Gastrocnemius medialis (tissue), 4 donors: ENCODE data around the gene C2CD4C. TPM values are rescaled to one million over a fixed set of nuclear protein-coding genes. Genes with fewer than 3 reads are reported as not detected.

ENCODE experiments used
- ATAC-seq, 2 donors: fragments of 150-250 bp; one replicate each; pipeline ENCODE4 v1.9.1; 2016
- DNase-seq, 2 donors: peaks; one replicate each; pipeline ENCODE4 v3.0.0-alpha.2; 2019
- H3K27ac ChIP-seq, 4 donors: fragments of 200-600 bp; sonication (generic); 1 replicate in 1 of 4; 2 replicates in 3 of 4; pipeline ENCODE4 v1.5.1; 2016 to 2018; ENCODE audit warnings: mild to moderate bottlenecking in 2 of 4, moderate library complexity in 1 of 4
- H3K27me3 ChIP-seq, 3 donors: fragments of 200-600 bp; sonication (generic) in 2 of 3; 1 replicate in 1 of 3; 2 replicates in 2 of 3; pipeline versions ENCODE4 v1.5.1 to v1.6.0; 2016 to 2019; ENCODE audit warnings: mild to moderate bottlenecking in 1 of 3, moderate library complexity in 1 of 3
- H3K36me3 ChIP-seq, 2 donors: fragments of 200-600 bp; sonication (generic) in 1 of 2; one replicate each; pipeline ENCODE4 v1.5.1; 2017 to 2018
- H3K4me1 ChIP-seq, 2 donors: fragments of 200-600 bp; sonication (generic) in 1 of 2; one replicate each; pipeline ENCODE4 v1.5.1; 2016 to 2017; ENCODE audit warnings: mild to moderate bottlenecking in 2 of 2
- H3K4me3 ChIP-seq, 4 donors: fragments of 200-600 bp; sonication (generic) in 3 of 4; 1 replicate in 1 of 4; 2 replicates in 3 of 4; pipeline ENCODE4 v1.5.1; 2016 to 2019; ENCODE audit warnings: mild to moderate bottlenecking in 2 of 4
- H3K9me3 ChIP-seq, 3 donors: fragments of 200-600 bp; sonication (generic) in 2 of 3; 1 replicate in 1 of 3; 2 replicates in 2 of 3; pipeline ENCODE4 v1.5.1; 2016 to 2019
- POLR2A ChIP-seq, 2 donors: fragments of 450-650 bp; IDR thresholded peaks; one replicate each; pipeline ENCODE4 v1.6.1; 2017; ENCODE audit warnings: antibody characterized with exemption in 2 of 2, mild to moderate bottlenecking in 2 of 2, moderate library complexity in 2 of 2
- in situ Hi-C, 4 donors: fragments of 200-750 bp; cut with MboI; loops; one replicate each; pipeline versions ENCODE4 v1.15.0 to v1.8.0; 2017; ENCODE audit warnings: low sequenced_read_pairs in 4 of 4
- intact Hi-C: fragments of 100-400 bp; cut with DNase I; formaldehyde crosslinking; loops from one replicate; pipeline ENCODE4 v1.15.1; 2023; ENCODE audit warnings: low total_unique reads
- total RNA-seq, 4 donors: library from RNA; depleted of rRNA; stranded (reverse); fragments of >200 nt; gene quantifications; one replicate each; pipeline versions ENCODE4 v1.1.0 to v1.2.3, GENCODE V29; 2016
- TF ChIP-seq, protein P1 (sequence below), 5 experiments: fragments of 450-650 bp in 3 of 5; fragments of 200-600 bp in 2 of 5; sonication (generic) in 2 of 5; IDR thresholded peaks in 4 of 5; conservative IDR thresholded peaks in 1 of 5; 1 replicate in 4 of 5; 2 replicates in 1 of 5; pipeline ENCODE4 v1.5.1; 2016 to 2019; ENCODE audit warnings: antibody characterized with exemption in 5 of 5, mild to moderate bottlenecking in 3 of 5, moderate library complexity in 3 of 5

The C2CD4C gene
- total RNA-seq, 4 donors from 2014 or later = 0.15 to 0.78 (median 0.38) TPM

DNA sequence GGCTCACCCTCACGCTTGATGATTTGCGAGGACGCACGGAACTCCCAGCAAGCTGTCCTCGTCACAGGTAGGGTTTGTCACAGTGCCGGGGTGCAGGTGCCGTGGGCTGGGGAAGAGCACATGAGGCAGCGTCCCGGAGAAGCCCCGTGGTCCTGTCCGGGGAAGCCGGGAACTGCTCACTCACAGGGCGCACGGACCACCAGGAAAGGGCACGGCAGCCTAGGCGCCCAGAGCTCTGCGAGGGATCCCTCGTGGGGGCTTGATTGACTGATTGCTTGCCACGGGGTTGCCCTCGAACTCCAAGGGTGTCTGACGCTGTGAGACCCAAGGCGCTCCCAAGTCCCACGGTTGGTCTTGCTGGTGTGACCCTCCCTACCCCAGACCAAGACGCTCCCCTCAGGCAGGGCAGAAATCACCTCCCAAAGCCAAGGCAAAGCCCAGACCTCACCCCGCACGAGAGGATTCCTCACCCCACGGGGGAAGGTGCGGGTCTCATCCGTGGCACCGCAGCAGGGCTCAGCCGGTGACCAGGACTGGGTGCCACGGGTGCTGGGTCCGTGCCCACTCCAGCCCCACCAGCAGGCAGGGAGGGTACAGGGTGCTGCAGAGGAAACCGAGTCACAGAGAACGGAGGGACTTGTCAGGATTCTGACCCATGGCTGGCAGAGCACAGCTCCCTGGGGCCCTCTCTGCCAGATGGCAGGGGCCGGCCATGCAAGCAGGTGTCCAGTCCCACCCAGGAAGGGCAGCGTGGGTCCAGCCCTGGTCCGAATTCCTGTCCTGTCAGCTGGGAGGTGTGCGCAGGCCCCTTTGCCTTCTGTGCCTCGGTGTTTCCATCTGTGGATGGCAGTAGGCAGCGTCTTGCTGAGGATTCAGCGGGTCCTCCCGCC is 7.7 kb downstream of the C2CD4C start:
- H3K36me3 ChIP-seq = no peaks in the 10 kb centered on the region
- no peak overlapping the region for H3K27ac ChIP-seq
- no peak for DNase-seq
- peaks cover 25 to 42% (median 33%) of the 10 kb centered on the region in 3 donors for H3K27me3 ChIP-seq
- in situ Hi-C loops = no loop called here
- no peaks in the 10 kb centered on the region for H3K4me1 ChIP-seq
- intact Hi-C loops = no loop called here
- no peak overlapping the region for H3K4me3 ChIP-seq
- no peak for ATAC-seq
- H3K9me3 ChIP-seq = no peaks in the 10 kb centered on the region
- no peak for TF ChIP-seq POLR2A (IDR thresholded peaks at IDR 0.05)
- TF ChIP-seq, protein P1, sequence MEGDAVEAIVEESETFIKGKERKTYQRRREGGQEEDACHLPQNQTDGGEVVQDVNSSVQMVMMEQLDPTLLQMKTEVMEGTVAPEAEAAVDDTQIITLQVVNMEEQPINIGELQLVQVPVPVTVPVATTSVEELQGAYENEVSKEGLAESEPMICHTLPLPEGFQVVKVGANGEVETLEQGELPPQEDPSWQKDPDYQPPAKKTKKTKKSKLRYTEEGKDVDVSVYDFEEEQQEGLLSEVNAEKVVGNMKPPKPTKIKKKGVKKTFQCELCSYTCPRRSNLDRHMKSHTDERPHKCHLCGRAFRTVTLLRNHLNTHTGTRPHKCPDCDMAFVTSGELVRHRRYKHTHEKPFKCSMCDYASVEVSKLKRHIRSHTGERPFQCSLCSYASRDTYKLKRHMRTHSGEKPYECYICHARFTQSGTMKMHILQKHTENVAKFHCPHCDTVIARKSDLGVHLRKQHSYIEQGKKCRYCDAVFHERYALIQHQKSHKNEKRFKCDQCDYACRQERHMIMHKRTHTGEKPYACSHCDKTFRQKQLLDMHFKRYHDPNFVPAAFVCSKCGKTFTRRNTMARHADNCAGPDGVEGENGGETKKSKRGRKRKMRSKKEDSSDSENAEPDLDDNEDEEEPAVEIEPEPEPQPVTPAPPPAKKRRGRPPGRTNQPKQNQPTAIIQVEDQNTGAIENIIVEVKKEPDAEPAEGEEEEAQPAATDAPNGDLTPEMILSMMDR (IDR thresholded peaks at IDR 0.05 in 4 of 5, conservative IDR thresholded peaks at IDR 0.05 in 1 of 5) = no peak

DNA sequence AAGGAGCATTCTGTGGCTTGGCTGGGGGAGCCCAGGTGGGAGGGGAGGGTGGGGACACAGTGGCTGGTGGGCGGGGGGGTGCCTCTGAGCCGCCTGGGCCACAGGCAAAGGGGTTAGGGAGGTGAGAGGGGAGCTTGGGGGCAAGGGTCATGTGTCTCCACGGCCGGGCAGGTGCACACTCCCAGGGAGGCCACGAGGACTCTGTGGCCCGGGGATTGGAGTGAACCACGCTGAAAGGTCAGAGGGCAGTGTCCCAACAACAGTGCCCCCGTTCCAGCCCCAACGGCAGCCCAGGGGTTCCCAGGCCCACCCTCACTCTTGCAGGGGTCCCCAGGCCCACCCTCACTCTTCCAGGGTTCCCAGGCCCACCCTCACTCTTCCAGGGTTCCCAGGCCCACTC is 9.6 kb downstream of the C2CD4C start:
- TF ChIP-seq POLR2A (IDR thresholded peaks at IDR 0.05) = no peak
- TF ChIP-seq, protein P1 (IDR thresholded peaks at IDR 0.05 in 4 of 5, conservative IDR thresholded peaks at IDR 0.05 in 1 of 5) = no peak
- H3K27ac ChIP-seq = no peak overlapping the region
- H3K36me3 ChIP-seq = no peaks in the 10 kb centered on the region
- in situ Hi-C loops (no loop called here), intact Hi-C loops (no loop called here)
- no peaks in the 10 kb centered on the region for H3K4me1 ChIP-seq
- H3K27me3 ChIP-seq = peaks cover 14 to 29% (median 20%) of the 10 kb centered on the region in 3 donors
- H3K4me3 ChIP-seq = no peak overlapping the region
- no peaks in the 10 kb centered on the region for H3K9me3 ChIP-seq
- ATAC-seq (no peak), DNase-seq (no peak)

DNA sequence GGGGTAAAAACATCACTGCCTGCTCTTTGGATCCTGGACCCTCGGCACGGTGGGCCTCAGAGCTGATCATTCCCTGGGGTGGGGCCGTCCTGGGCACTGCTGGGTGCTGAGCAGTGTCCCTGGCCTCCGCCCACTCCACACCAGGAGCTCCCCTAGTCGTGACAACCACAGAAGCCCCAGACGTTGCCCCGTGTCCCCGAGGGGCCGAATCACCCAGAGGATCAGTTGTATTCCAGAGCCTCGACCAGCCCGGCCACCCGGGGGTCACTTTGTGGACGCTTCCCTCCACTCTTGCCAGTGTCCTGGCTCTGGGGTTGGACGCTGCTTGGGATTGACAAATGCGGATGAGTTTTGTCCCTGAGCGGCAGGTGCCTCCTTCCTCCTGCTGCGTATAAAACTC is 10.2 kb downstream of the C2CD4C start:
- Histone ChIP-seq H3K4me3 (no peak overlapping the region), H3K9me3 (no peaks in the 10 kb centered on the region), H3K27me3 (peaks cover 14 to 29% (median 20%) of the 10 kb centered on the region in 3 donors), H3K36me3 (no peaks in the 10 kb centered on the region), H3K27ac (no peak overlapping the region), H3K4me1 (no peaks in the 10 kb centered on the region)
- ATAC-seq (no peak), DNase-seq (no peak)
- in situ Hi-C loops = no loop called here
- TF ChIP-seq, protein P1 (IDR thresholded peaks at IDR 0.05 in 4 of 5, conservative IDR thresholded peaks at IDR 0.05 in 1 of 5) = no peak
- no peak for TF ChIP-seq POLR2A (IDR thresholded peaks at IDR 0.05)
- intact Hi-C loops = no loop called here

DNA sequence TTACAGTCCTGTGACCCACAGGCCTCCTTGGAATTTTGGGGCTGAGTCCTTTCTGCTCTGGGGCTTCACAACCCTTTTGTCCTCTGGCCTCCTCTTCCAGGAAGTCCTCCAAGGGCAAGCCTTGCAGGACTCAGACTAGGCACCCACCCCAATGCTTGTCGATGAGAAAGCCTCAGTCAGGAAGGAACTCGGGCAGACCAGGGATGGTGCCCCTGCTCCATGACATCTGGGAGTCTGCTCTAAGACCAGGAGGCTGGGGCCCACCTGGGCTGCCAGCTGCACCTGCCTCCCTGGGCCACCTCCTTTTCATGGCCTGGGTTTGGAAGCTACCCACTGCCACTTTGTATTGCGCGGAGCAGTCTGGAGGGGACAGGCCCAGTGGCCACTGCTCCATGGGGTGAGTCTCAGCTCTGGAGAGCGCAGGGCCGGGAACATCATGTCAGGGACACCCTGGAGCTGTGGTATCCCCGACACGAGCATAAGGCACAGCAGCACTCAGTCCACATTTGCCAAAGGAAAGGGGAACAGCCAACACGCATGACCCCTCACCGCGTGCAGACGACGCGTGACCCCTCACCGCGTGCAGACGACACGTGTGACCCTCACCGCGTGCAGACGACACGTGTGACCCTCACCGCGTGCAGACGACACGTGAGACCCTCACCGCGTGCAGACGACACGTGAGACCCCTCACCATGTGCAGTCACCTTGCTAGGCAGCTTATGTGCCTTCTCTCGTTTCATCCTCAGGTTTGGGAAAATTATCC is 10.8 kb downstream of the C2CD4C start:
- Histone ChIP-seq H3K4me1 (no peaks in the 10 kb centered on the region), H3K4me3 (no peak overlapping the region), H3K9me3 (no peaks in the 10 kb centered on the region), H3K27ac (no peak overlapping the region), H3K27me3 (peaks cover 11 to 25% (median 16%) of the 10 kb centered on the region in 3 donors), H3K36me3 (no peaks in the 10 kb centered on the region)
- in situ Hi-C loops = no loop called here
- ATAC-seq = no peak
- intact Hi-C loops = no loop called here
- no peak for TF ChIP-seq POLR2A (IDR thresholded peaks at IDR 0.05)
- TF ChIP-seq, protein P1 (IDR thresholded peaks at IDR 0.05 in 4 of 5, conservative IDR thresholded peaks at IDR 0.05 in 1 of 5) = no peak
- no peak for DNase-seq
